Measurements from ENCODE around the gene LILRA5.

The LILRA5 gene

DNA sequence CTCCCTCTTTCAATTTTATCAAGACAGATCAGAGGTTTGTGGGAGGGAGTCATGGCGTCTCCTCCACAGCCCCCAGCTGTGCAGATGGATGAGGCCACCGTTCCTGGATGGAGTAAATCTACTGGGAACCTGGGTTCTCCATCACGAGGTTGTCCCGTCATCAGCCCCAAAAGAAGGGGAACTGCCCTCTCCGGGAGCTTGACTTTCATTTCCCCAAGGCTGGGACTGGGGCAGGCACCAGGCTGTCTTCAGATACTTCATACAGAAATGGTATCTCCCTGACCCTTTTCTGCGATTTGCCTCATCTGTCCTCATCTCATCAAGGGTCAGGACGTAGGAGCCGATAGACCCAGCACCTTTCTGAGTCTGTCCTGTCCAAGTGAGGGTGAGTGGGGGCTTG lies 41.9 kb downstream of the LILRA5 start:
- in situ Hi-C loops (cut with HindIII; ENCODE audit: low pct_unique_long_range_greater_than_20kb, low sequenced_read_pairs) = no loop called here
- TF ChIP-seq JUND (IDR thresholded peaks at IDR 0.05; ENCODE audit: low read depth) = no peak
- DNase-seq (ENCODE audit: low read depth in 1 of 2, low spot score in 1 of 2) = no peak

- in situ Hi-C loops (cut with HindIII; ENCODE audit: low pct_unique_long_range_greater_than_20kb, low sequenced_read_pairs) = no loop called here
- no peak for TF ChIP-seq JUND (IDR thresholded peaks at IDR 0.05; ENCODE audit: low read depth)
- DNase-seq (ENCODE audit: low read depth in 1 of 2, low spot score in 1 of 2) = no peak
Measured at GRCh38 chr19:54268936-54269335, 44.0 kb downstream of the LILRA5 start.

DNA sequence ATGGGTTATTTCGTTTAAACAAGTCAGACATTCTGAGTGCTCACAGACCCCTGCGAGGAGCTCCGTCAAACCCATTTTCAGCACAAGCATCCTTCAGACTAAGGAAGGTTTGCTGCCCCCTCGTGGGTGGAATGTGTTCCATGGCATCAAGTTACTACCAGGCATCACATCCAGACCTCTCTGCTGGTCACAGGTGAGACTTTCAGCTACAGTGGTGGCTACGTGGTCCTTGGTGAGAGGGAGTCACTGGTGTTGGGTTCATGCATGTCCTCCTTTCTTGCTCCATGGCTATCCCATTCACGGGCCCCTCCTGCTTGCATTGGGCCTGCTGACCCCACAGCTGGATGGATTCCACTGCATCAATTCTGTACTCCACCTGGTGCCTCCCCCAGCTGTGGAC lies 46.8 kb downstream of the LILRA5 start:
- DNase-seq (ENCODE audit: low read depth in 1 of 2, low spot score in 1 of 2) = peak; percentile 35 to 85
- in situ Hi-C loops (cut with HindIII; ENCODE audit: low pct_unique_long_range_greater_than_20kb, low sequenced_read_pairs) = no loop called here
- no peak for TF ChIP-seq JUND (IDR thresholded peaks at IDR 0.05; ENCODE audit: low read depth)

- TF ChIP-seq JUND (IDR thresholded peaks at IDR 0.05; ENCODE audit: low read depth) = no peak
- DNase-seq (ENCODE audit: low read depth in 1 of 2, low spot score in 1 of 2) = no peak
- in situ Hi-C loops (cut with HindIII; ENCODE audit: low pct_unique_long_range_greater_than_20kb, low sequenced_read_pairs) = no loop called here
Measured at GRCh38 chr19:54262470-54262869, 50.5 kb downstream of the LILRA5 start.

- in situ Hi-C loops (cut with HindIII; ENCODE audit: low pct_unique_long_range_greater_than_20kb, low sequenced_read_pairs) = no loop called here
- TF ChIP-seq JUND (IDR thresholded peaks at IDR 0.05; ENCODE audit: low read depth) = no peak
- no peak for DNase-seq (ENCODE audit: low read depth in 1 of 2, low spot score in 1 of 2)
Measured at GRCh38 chr19:54262066-54262465, 50.9 kb downstream of the LILRA5 start.

GRCh38 chr19:54257116-54257480 lies 55.9 kb downstream of the LILRA5 start, which contains the start of gene LILRB5:
TSS of gene LILRB5 (minus strand) at chr19:54257273. CDS start at chr19:54257193, 80 bp downstream.
- in situ Hi-C loops (cut with HindIII; ENCODE audit: low pct_unique_long_range_greater_than_20kb, low sequenced_read_pairs) = no loop called here
- no peak for TF ChIP-seq JUND (IDR thresholded peaks at IDR 0.05; ENCODE audit: low read depth)
- no peak for DNase-seq (ENCODE audit: low read depth in 1 of 2, low spot score in 1 of 2)

Data from T47D (cell line).